Esophagus muscularis mucosa (tissue), 3 donors: ENCODE data around the gene MDC1.

Experiments used
- POLR2A ChIP-seq: fragments of 450-650 bp; IDR thresholded peaks from one replicate; pipeline ENCODE4 v1.6.1; 2017; ENCODE audit warnings: antibody characterized with exemption, moderate library complexity, mild to moderate bottlenecking, low read depth
- POLR2AphosphoS5 ChIP-seq, 2 donors: sonication (generic); formaldehyde crosslinking; IDR thresholded peaks; one replicate each; pipeline ENCODE4 v1.6.1; 2017; ENCODE audit warnings: antibody characterized with exemption in 2 of 2
- TF ChIP-seq, protein P1 (sequence below), 3 experiments: fragments of 200-600 bp in 2 of 3; fragments of 450-650 bp in 1 of 3; sonication (generic) in 2 of 3; IDR thresholded peaks; one replicate each; pipeline ENCODE4 v1.5.1; 2017 to 2019; ENCODE audit warnings: antibody characterized with exemption in 3 of 3, mild to moderate bottlenecking in 2 of 3, moderate library complexity in 1 of 3

DNA sequence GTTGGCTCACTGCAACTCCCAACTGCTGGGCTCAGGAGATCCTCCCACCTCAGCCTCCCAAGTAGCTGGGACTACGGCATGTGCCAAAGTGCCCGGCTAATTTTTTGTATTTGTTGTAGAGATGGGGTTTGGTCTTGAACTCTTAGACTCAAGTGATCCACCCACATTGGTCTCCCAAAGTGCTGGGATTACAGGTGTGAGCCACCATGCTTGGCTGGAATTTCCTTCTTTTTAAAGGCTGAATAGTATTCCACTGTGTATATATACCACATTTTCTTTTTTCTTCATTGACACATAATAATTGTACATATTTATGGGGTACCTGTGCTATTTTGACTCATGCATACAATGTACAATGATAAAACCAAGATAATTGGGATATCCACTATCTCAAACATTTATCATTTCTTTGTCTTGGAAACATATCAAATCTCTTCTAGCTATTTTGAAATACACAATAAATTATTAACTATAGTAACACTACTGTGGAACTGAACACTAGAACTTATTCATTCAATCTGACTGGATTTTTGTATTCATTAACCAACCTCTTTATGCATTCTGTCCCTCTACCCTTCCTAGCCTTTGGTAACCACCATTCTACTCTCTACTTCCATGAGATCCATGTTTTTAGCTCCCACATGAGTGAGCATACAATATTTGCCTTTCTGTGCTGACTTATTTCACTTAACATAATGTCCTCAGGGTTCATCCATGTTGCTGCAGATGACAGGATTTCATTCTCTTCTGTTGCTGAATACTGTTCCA lies 7.8 kb downstream of the MDC1 start:
- TF ChIP-seq, protein P1, sequence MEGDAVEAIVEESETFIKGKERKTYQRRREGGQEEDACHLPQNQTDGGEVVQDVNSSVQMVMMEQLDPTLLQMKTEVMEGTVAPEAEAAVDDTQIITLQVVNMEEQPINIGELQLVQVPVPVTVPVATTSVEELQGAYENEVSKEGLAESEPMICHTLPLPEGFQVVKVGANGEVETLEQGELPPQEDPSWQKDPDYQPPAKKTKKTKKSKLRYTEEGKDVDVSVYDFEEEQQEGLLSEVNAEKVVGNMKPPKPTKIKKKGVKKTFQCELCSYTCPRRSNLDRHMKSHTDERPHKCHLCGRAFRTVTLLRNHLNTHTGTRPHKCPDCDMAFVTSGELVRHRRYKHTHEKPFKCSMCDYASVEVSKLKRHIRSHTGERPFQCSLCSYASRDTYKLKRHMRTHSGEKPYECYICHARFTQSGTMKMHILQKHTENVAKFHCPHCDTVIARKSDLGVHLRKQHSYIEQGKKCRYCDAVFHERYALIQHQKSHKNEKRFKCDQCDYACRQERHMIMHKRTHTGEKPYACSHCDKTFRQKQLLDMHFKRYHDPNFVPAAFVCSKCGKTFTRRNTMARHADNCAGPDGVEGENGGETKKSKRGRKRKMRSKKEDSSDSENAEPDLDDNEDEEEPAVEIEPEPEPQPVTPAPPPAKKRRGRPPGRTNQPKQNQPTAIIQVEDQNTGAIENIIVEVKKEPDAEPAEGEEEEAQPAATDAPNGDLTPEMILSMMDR (IDR thresholded peaks at IDR 0.05): no peak
- no peak for TF ChIP-seq POLR2A
- no peak for TF ChIP-seq POLR2AphosphoS5 (IDR thresholded peaks at IDR 0.05)
